AG04450 (cell line): Measurements from ENCODE around the gene GPHN. TPM values are rescaled to one million over a fixed set of nuclear protein-coding genes. Genes with fewer than 3 reads are reported as not detected.

ENCODE experiments used
- CTCF ChIA-PET: fragments of 300-600, 350-600 bp; formaldehyde crosslinking; extraction: SDS; loops from one replicate; lab custom pipeline; 2022; ENCODE audit warnings: antibody characterized with exemption, inconsistent platforms; lab: Charles Lee
- POLR2A ChIA-PET: fragments of 350-600 bp; formaldehyde crosslinking; extraction: SDS; loops from one replicate; lab custom pipeline; 2021; ENCODE audit warnings: antibody characterized with exemption, inconsistent platforms; lab: Yijun Ruan, JAX
- DNase-seq: peaks from one replicate; pipeline ENCODE4 v3.0.0-alpha.2; 2011; ENCODE audit warnings: low read depth, low spot score
- H3K27ac ChIP-seq: one replicate; pipeline ENCODE4 v1.5.1; 2012; ENCODE audit warnings: low read depth, low read length, control low read depth
- H3K27me3 ChIP-seq: one replicate; pipeline ENCODE4 v1.6.0; 2012; ENCODE audit warnings: low read length; ENCODE audit not compliant: control insufficient read depth, insufficient read depth
- H3K4me3 ChIP-seq: 2 replicates; pipeline ENCODE4 v1.5.1; 2011; ENCODE audit warnings: mild to moderate bottlenecking, low read depth, low read length, control low read depth
- H3K9me3 ChIP-seq: 2 replicates; pipeline ENCODE4 v1.5.1; 2012; ENCODE audit warnings: low read length; ENCODE audit not compliant: control insufficient read depth, insufficient read depth
- polyA plus RNA-seq: library from polyadenylated mRNA; depleted of rRNA; stranded (reverse); fragments of >200 nt; gene quantifications from 2 replicates; pipeline ENCODE4 v1.2.3, GENCODE V29; 2011
- TF ChIP-seq, protein P1 (sequence below): IDR thresholded peaks from 2 replicates; pipeline ENCODE4 v1.5.1; 2011; ENCODE audit warnings: low read depth, low read length, control low read depth, inconsistent platforms

The GPHN gene
- polyA plus RNA-seq, 1 experiment = 7.7 TPM

DNA sequence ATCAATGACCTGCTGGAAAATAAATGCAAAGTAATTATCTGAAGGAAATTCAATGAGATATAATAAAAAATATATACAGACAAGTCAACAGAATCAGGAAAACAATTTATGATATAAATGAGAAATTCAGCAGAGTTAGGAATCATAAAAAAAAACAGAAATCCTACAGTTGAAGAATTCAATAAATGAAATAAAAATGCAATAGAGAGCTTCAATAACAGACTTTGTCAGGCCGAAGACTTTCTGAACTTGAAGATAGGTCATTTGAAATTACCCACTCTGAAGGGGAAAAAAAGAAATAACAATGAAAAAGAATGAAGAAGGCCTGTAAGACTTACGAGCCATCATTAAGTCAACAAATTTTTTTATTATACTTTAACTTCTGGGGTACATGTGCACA, 665.8 kb downstream of the GPHN start:
- no peak overlapping the region for H3K4me3 ChIP-seq
- no peak for DNase-seq
- H3K27me3 ChIP-seq = no peaks in the 10 kb centered on the region
- H3K27ac ChIP-seq = no peak overlapping the region
- ChIA-PET POLR2A (no interaction called here), CTCF (no interaction called here)
- peaks cover 5% of the 10 kb centered on the region for H3K9me3 ChIP-seq
- TF ChIP-seq, protein P1, sequence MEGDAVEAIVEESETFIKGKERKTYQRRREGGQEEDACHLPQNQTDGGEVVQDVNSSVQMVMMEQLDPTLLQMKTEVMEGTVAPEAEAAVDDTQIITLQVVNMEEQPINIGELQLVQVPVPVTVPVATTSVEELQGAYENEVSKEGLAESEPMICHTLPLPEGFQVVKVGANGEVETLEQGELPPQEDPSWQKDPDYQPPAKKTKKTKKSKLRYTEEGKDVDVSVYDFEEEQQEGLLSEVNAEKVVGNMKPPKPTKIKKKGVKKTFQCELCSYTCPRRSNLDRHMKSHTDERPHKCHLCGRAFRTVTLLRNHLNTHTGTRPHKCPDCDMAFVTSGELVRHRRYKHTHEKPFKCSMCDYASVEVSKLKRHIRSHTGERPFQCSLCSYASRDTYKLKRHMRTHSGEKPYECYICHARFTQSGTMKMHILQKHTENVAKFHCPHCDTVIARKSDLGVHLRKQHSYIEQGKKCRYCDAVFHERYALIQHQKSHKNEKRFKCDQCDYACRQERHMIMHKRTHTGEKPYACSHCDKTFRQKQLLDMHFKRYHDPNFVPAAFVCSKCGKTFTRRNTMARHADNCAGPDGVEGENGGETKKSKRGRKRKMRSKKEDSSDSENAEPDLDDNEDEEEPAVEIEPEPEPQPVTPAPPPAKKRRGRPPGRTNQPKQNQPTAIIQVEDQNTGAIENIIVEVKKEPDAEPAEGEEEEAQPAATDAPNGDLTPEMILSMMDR = no peak

DNA sequence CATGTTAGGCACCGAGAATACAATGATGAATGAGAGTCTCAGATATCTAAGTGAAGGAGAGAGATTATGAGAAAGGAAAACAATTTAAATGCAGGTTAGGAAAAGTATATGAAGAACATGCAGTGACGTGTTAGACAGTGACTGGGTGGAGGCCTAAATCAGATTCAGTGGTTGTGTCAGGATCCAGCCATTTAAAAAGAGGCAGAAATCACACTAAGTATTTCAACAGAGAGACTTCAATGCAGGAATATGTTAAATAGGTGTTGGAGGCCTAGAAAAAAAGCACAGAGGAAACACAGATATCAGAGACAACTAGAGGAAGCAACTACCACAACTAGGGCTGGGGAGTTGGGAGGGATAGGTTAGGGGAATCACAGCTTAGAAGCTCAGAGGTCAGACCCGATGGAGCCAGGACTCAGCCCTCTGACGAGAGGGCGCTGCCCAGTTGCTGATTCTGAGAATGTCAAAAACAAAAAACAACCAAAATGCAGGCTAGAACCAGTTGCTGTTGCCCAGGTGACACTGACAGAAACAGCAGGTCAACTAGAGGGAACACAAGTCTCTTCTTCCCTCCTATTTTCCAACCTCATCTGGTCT, 678.3 kb downstream of the GPHN start:
- no peak for DNase-seq
- CTCF ChIA-PET = no interaction called here
- Histone ChIP-seq H3K4me3 (no peak overlapping the region), H3K27me3 (no peaks in the 10 kb centered on the region), H3K27ac (no peak overlapping the region), H3K9me3 (no peaks in the 10 kb centered on the region)
- POLR2A ChIA-PET = no interaction called here
- TF ChIP-seq, protein P1 = no peak

DNA sequence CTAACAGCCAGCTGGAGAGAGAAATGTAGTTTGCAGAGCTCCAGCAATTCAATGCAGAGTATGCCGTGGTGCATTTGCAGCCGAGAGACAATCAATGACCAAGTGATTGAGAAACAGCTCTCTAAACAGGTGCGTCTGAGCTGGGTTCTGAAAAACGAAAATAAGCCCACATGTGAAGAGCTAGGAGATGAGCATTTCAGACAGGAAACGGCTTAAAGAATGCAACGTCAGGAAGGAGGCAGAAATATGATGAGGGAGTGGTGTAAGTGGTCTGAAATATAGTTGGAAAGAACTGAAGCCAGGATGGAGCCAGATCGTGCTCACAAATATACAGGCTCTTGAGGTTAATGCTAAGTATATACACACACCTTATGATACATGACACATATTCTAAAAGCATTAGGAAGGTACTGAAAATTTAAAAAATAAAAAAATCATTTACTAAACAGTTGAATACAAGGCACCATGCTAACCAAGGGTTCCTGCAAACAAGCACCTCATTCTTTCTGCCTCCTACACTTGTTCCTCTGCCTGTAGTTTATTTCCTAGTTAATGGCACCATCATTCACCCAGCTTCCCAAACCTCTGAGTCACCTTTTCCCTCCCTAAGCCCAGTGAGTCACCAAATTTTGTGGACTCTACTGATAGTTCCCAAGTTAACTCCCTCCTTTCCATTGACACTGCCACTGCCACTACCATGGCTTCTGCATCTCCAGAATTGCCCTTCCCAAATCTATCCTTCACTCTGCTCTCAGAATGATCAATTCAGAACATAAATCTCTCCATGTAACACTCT, 679.0 kb downstream of the GPHN start:
- CTCF ChIA-PET = interaction anchor here (1.0 to 1.8 kb wide), 2 partner anchors 12 to 99 kb away, joined by 3 to 10 read pairs; no protein-coding TSS in a partner anchor

DNA sequence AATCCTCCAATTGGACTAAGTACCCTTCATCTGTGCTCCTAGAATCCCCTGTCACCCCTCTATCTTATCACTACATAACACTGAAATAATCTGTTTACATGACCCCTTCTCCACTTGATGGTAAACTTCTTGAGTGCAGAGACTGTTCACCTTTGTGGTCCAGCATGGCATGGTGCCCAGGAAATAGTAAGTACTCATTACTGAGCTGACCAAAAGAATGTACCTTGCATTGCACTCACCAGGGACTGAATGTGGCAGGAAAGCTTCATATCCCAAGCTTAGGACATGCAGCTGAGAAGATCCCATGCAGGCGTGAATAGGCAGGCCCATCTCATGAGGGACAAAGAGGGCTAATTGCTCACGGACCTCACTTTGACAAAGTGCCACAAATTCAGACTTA, 679.9 kb downstream of the GPHN start:
- ChIA-PET POLR2A (interaction anchor here (0.7 kb wide), 2 partner anchors 34 to 37 kb away, joined by 3 to 4 read pairs; no protein-coding TSS in a partner anchor), CTCF (interaction anchor here (1.0 to 1.8 kb wide), 2 partner anchors 11 to 98 kb away, joined by 3 to 10 read pairs; no protein-coding TSS in a partner anchor)
- DNase-seq = peak; percentile 45
- Histone ChIP-seq H3K27me3 (no peaks in the 10 kb centered on the region), H3K4me3 (no peak overlapping the region), H3K9me3 (no peaks in the 10 kb centered on the region), H3K27ac (no peak overlapping the region)
- TF ChIP-seq, protein P1 = no peak

More for the DNA sequence above, 679.0 kb downstream of the GPHN start:
- POLR2A ChIA-PET = no interaction called here
- H3K4me3 ChIP-seq = no peak overlapping the region
- TF ChIP-seq, protein P1 = no peak
- no peaks in the 10 kb centered on the region for H3K27me3 ChIP-seq
- no peak for DNase-seq
- no peaks in the 10 kb centered on the region for H3K9me3 ChIP-seq
- no peak overlapping the region for H3K27ac ChIP-seq

DNA sequence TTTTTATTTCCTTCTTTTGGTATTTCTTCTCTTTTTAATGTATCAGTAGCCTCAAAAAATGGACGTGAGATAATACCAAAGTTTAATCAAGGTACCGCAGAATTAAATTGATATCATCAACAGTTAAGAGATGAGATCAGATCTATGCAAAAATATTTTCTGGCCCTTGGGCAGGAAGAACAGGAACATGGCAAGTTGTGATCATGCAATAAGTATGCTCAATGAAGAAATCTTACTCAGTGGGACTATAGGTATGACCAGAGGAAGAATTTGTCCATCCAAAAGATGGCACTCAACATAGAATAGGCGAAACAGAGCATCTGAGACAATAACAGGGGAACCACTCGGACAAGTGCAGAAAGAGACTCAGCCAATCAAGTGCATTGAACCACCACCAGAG, 680.4 kb downstream of the GPHN start:
- DNase-seq = no peak
- Histone ChIP-seq H3K27me3 (no peaks in the 10 kb centered on the region), H3K4me3 (no peak overlapping the region), H3K9me3 (no peaks in the 10 kb centered on the region), H3K27ac (no peak overlapping the region)
- CTCF ChIA-PET = interaction anchor here (1.0 to 1.8 kb wide), 2 partner anchors 11 to 97 kb away, joined by 3 to 10 read pairs; no protein-coding TSS in a partner anchor
- POLR2A ChIA-PET = interaction anchor here (0.7 kb wide), 2 partner anchors 33 to 36 kb away, joined by 3 to 4 read pairs; no protein-coding TSS in a partner anchor
- TF ChIP-seq, protein P1 = no peak
